Lower lobe of right lung (tissue), 2 donors: ENCODE data around the gene LRFN2. TPM values are rescaled to one million over a fixed set of nuclear protein-coding genes. Genes with fewer than 3 reads are reported as not detected.

Experiments used
- ATAC-seq, 2 donors: fragments of 200-7000 bp; cut with Tn5 transposase; one replicate each; pipeline ENCODE4 v1.9.1; 2020 to 2022; ENCODE audit warnings: mild to moderate bottlenecking in 2 of 2, moderate library complexity in 2 of 2
- DNase-seq: peaks from one replicate; pipeline ENCODE4 v3.0.0-alpha.2; 2020
- H3K27ac ChIP-seq: fragments of 200-600 bp; one replicate; pipeline ENCODE4 v1.8.0; 2022
- H3K27me3 ChIP-seq: fragments of 200-600 bp; one replicate; pipeline ENCODE4 v1.8.0; 2022; ENCODE audit warnings: low read depth
- H3K36me3 ChIP-seq: fragments of 200-600 bp; one replicate; pipeline ENCODE4 v1.8.0; 2022; ENCODE audit warnings: mild to moderate bottlenecking
- H3K4me1 ChIP-seq: fragments of 200-600 bp; one replicate; pipeline ENCODE4 v1.8.0; 2022
- H3K4me3 ChIP-seq: fragments of 200-600 bp; one replicate; pipeline ENCODE4 v1.8.0; 2022; ENCODE audit warnings: mild to moderate bottlenecking
- H3K9me3 ChIP-seq: fragments of 200-600 bp; one replicate; pipeline ENCODE4 v1.8.0; 2022
- CTCF ChIP-seq: fragments of 200-600 bp; IDR thresholded peaks from one replicate; pipeline ENCODE4 v1.8.0; 2022; ENCODE audit warnings: antibody characterized with exemption, mild to moderate bottlenecking
- intact Hi-C: fragments of 100-400 bp; cut with DNase I; formaldehyde crosslinking; loops from one replicate; pipeline ENCODE4 v1.11.0; 2022
- total RNA-seq: library from RNA; stranded (reverse); fragmentation: NEBNext Ultra II Directional; extraction: Animal tissue kit (Norgen Biotek cat#: 25700); gene quantifications from one replicate; pipeline ENCODE4 v1.2.1, GENCODE V29; 2021
- donor health status: DM: no; HTN: yes; CAD: no; lungs with severe emphysema.

Gene LRFN2
- total RNA-seq, 1 donor from 2014 or later, result not detected

GRCh38 chr6:40417031-40417430 lies 170.1 kb downstream of the LRFN2 start:
- Histone ChIP-seq H3K9me3 (no peaks in the 10 kb centered on the region), H3K4me1 (no peaks in the 10 kb centered on the region), H3K4me3 (no peak overlapping the region), H3K36me3 (no peaks in the 10 kb centered on the region), H3K27ac (no peak overlapping the region), H3K27me3 (peaks cover 4% of the 10 kb centered on the region)
- ATAC-seq, result no peak
- intact Hi-C loops, result no loop called here
- DNase-seq, result no peak
- no peak for TF ChIP-seq CTCF

GRCh38 chr6:40414617-40415016 lies 172.5 kb downstream of the LRFN2 start:
- Histone ChIP-seq H3K27ac (no peak overlapping the region), H3K4me1 (no peaks in the 10 kb centered on the region), H3K4me3 (no peak overlapping the region), H3K36me3 (no peaks in the 10 kb centered on the region), H3K9me3 (no peaks in the 10 kb centered on the region), H3K27me3 (peaks cover 4% of the 10 kb centered on the region)
- ATAC-seq (no peak), DNase-seq (no peak)
- no peak for TF ChIP-seq CTCF
- intact Hi-C loops, result no loop called here

- intact Hi-C loops, result no loop called here
- Histone ChIP-seq H3K27me3 (peaks cover 4% of the 10 kb centered on the region), H3K27ac (no peak overlapping the region), H3K36me3 (no peaks in the 10 kb centered on the region), H3K9me3 (no peaks in the 10 kb centered on the region), H3K4me1 (no peaks in the 10 kb centered on the region), H3K4me3 (no peak overlapping the region)
- no peak for TF ChIP-seq CTCF
- ATAC-seq, result peak in 1 of 2 donors; percentile 24
- DNase-seq, result no peak
Observed at GRCh38 chr6:40413239-40413638, 173.9 kb downstream of the LRFN2 start.

- no peaks in the 10 kb centered on the region for H3K36me3 ChIP-seq
- DNase-seq, result no peak
Observed at GRCh38 chr6:40411881-40412280, 175.3 kb downstream of the LRFN2 start.

GRCh38 chr6:40410821-40411220 lies 176.3 kb downstream of the LRFN2 start:
- no peak for DNase-seq
- intact Hi-C loops, result no loop called here

More at GRCh38 chr6:40411881-40412280, 175.3 kb downstream of the LRFN2 start:
- no peak overlapping the region for H3K4me3 ChIP-seq
- no peak for TF ChIP-seq CTCF
- no peak overlapping the region for H3K27ac ChIP-seq
- intact Hi-C loops, result no loop called here
- no peaks in the 10 kb centered on the region for H3K4me1 ChIP-seq
- no peaks in the 10 kb centered on the region for H3K27me3 ChIP-seq
- H3K9me3 ChIP-seq, result no peaks in the 10 kb centered on the region
- ATAC-seq, result no peak

More at GRCh38 chr6:40410821-40411220, 176.3 kb downstream of the LRFN2 start:
- Histone ChIP-seq H3K36me3 (no peaks in the 10 kb centered on the region), H3K9me3 (no peaks in the 10 kb centered on the region), H3K4me1 (no peaks in the 10 kb centered on the region), H3K27ac (no peak overlapping the region), H3K27me3 (no peaks in the 10 kb centered on the region), H3K4me3 (no peak overlapping the region)
- ATAC-seq, result no peak
- no peak for TF ChIP-seq CTCF
